ENCODE results near the gene KRTAP10-4. TPM values are rescaled to one million over a fixed set of nuclear protein-coding genes. Genes with fewer than 3 reads are reported as not detected.
"Not testable (repeated sequence)": the region's sequence is repeated elsewhere in the genome, so short reads cannot be mapped to it uniquely, and the experiment has no call there.

The KRTAP10-4 gene
- total RNA-seq, 1 donor from 2014 or later = not detected

- no peak for DNase-seq (ENCODE audit: low read depth in 2 of 2)
Measured at GRCh38 chr21:44534688-44535087, 38.8 kb upstream of the KRTAP10-4 start.

- DNase-seq (ENCODE audit: low read depth in 2 of 2) = no peak
Measured at GRCh38 chr21:44535963-44536362, 37.6 kb upstream of the KRTAP10-4 start.

- no peak for DNase-seq (ENCODE audit: low read depth in 2 of 2)
Measured at GRCh38 chr21:44537930-44538911, 35.3 kb upstream of the KRTAP10-4 start.

GRCh38 chr21:44539046-44539445, 34.5 kb upstream of the KRTAP10-4 start:
- no peak for DNase-seq (ENCODE audit: low read depth in 2 of 2)

- no peak for DNase-seq (ENCODE audit: low read depth in 2 of 2)
Measured at GRCh38 chr21:44539991-44540666, 33.4 kb upstream of the KRTAP10-4 start, which contains the start of gene KRTAP10-1. KRTAP10-1 (minus strand) TSS chr21:44540195; CDS start chr21:44540150, 45 bp downstream.

- no peak for DNase-seq (ENCODE audit: low read depth in 2 of 2)
Measured at GRCh38 chr21:44540741-44541288, 32.7 kb upstream of the KRTAP10-4 start.

- DNase-seq (ENCODE audit: low read depth in 2 of 2) = no peak
Measured at GRCh38 chr21:44542716-44543115, 30.8 kb upstream of the KRTAP10-4 start.

GRCh38 chr21:44544566-44544965, 29.0 kb upstream of the KRTAP10-4 start:
- no peak for DNase-seq (ENCODE audit: low read depth in 2 of 2)

- no peak for DNase-seq (ENCODE audit: low read depth in 2 of 2)
Measured at GRCh38 chr21:44547656-44548331, 25.7 kb upstream of the KRTAP10-4 start.

GRCh38 chr21:44548381-44548780, 25.1 kb upstream of the KRTAP10-4 start:
- DNase-seq (ENCODE audit: low read depth in 2 of 2) = no peak

GRCh38 chr21:44548922-44549321, 24.6 kb upstream of the KRTAP10-4 start:
- peak in 1 of 2 donors; percentile 23 for DNase-seq (ENCODE audit: low read depth in 2 of 2)

- no peak for DNase-seq (ENCODE audit: low read depth in 2 of 2)
Measured at GRCh38 chr21:44549525-44550211, 23.9 kb upstream of the KRTAP10-4 start.

GRCh38 chr21:44550285-44550684, 23.2 kb upstream of the KRTAP10-4 start:
- not testable (repeated sequence) for DNase-seq (ENCODE audit: low read depth in 2 of 2)

GRCh38 chr21:44550807-44551206, 22.7 kb upstream of the KRTAP10-4 start:
- DNase-seq (ENCODE audit: low read depth in 2 of 2) = no peak

GRCh38 chr21:44551340-44551961, 22.1 kb upstream of the KRTAP10-4 start, which contains the start of gene KRTAP10-2:
KRTAP10-2 (minus strand) TSS chr21:44551505; CDS start chr21:44551458, 47 bp downstream.
- no peak for DNase-seq (ENCODE audit: low read depth in 2 of 2)

- no peak for DNase-seq (ENCODE audit: low read depth in 2 of 2)
Measured at GRCh38 chr21:44552136-44552535, 21.4 kb upstream of the KRTAP10-4 start.

- no peak for DNase-seq (ENCODE audit: low read depth in 2 of 2)
Measured at GRCh38 chr21:44552681-44553080, 20.8 kb upstream of the KRTAP10-4 start.

GRCh38 chr21:44555200-44555875, 18.2 kb upstream of the KRTAP10-4 start:
- no peak for DNase-seq (ENCODE audit: low read depth in 2 of 2)

GRCh38 chr21:44556879-44557278, 16.6 kb upstream of the KRTAP10-4 start:
- no peak for DNase-seq (ENCODE audit: low read depth in 2 of 2)
